AG04449 (cell line): ENCODE measurements around the gene FBXO3.
A peak's percentile ranks its signal among the peaks of the same experiment; 100 is the strongest.

ENCODE experiments used
- CTCF ChIA-PET: fragments of 350-600 bp; formaldehyde crosslinking; extraction: SDS; loops from one replicate; lab custom pipeline; 2021; ENCODE audit warnings: antibody characterized with exemption; lab: Yijun Ruan, JAX
- POLR2A ChIA-PET: fragments of 400-600, 350-600 bp; formaldehyde crosslinking; extraction: SDS; loops from one replicate; lab custom pipeline; 2020; ENCODE audit warnings: antibody characterized with exemption, inconsistent platforms; lab: Yijun Ruan, JAX
- DNase-seq: peaks from one replicate; pipeline ENCODE4 v3.0.0-alpha.2; 2010; ENCODE audit warnings: low read depth, low spot score
- H3K4me3 ChIP-seq: 2 replicates; pipeline ENCODE4 v1.5.1; 2011; ENCODE audit warnings: low read depth, mild to moderate bottlenecking, control low read depth, low read length
- CTCF ChIP-seq: IDR thresholded peaks from one replicate; pipeline ENCODE4 v1.5.1; 2011; ENCODE audit warnings: mild to moderate bottlenecking, moderate library complexity, low read length, control low read depth, inconsistent platforms; ENCODE audit not compliant: insufficient read depth; ENCODE audit errors: missing control alignments

Gene FBXO3

GRCh38 chr11:33742249-33742851, 32.0 kb downstream of the FBXO3 start:
- ChIA-PET POLR2A (interaction anchor here (0.6 to 1.6 kb wide), 4 partner anchors 33 to 52 kb away, joined by 3 to 4 read pairs (median 3); partner anchors contain the start of gene C11orf91), CTCF (interaction anchor here (0.6 to 6.0 kb wide), 48 partner anchors 8 to 577 kb away, joined by 3 to 110 read pairs (median 4); partner anchors contain the start of genes C11orf91 and FBXO3)
- DNase-seq: no peak
- TF ChIP-seq CTCF: peak; percentile 14
- no peak overlapping the region for H3K4me3 ChIP-seq

GRCh38 chr11:33741806-33742205, 32.5 kb downstream of the FBXO3 start:
- DNase-seq: no peak
- POLR2A ChIA-PET: interaction anchor here (1.3 to 1.6 kb wide), 2 partner anchors 33 to 52 kb away, joined by 3 read pairs; no protein-coding TSS in a partner anchor
- no peak for TF ChIP-seq CTCF
- no peak overlapping the region for H3K4me3 ChIP-seq
- CTCF ChIA-PET: interaction anchor here (0.6 to 6.0 kb wide), 36 partner anchors 8 to 576 kb away, joined by 3 to 110 read pairs (median 5); partner anchors contain the start of genes C11orf91 and FBXO3

- TF ChIP-seq CTCF: no peak
- H3K4me3 ChIP-seq: no peak overlapping the region
- CTCF ChIA-PET: interaction anchor here (0.8 to 2.6 kb wide), 7 partner anchors 14 to 194 kb away, joined by 3 to 15 read pairs (median 4); no protein-coding TSS in a partner anchor
- POLR2A ChIA-PET: interaction anchor here (0.6 to 2.5 kb wide), 4 partner anchors 21 to 123 kb away, joined by 3 to 13 read pairs (median 4); partner anchors contain the start of gene C11orf91
- DNase-seq: no peak
Measured at GRCh38 chr11:33737362-33737821, 36.9 kb downstream of the FBXO3 start.

GRCh38 chr11:33736148-33736812, 38.0 kb downstream of the FBXO3 start, which contains the start of gene CD59:
Gene CD59 (minus strand): TSS chr11:33736423. CDS start chr11:33722445, 13,978 bp downstream.
- ChIA-PET POLR2A (interaction anchor here (0.7 to 2.5 kb wide), 5 partner anchors 12 to 122 kb away, joined by 3 to 16 read pairs (median 6); partner anchors contain the start of gene C11orf91), CTCF (interaction anchor here (0.7 to 2.6 kb wide), 10 partner anchors 9 to 194 kb away, joined by 3 to 15 read pairs (median 4); no protein-coding TSS in a partner anchor)
- peak; percentile 41 for DNase-seq
- H3K4me3 ChIP-seq: peak within 1 kb of the TSS; percentile 79
- TF ChIP-seq CTCF: no peak

GRCh38 chr11:33735271-33736147, 38.8 kb downstream of the FBXO3 start:
- ChIA-PET CTCF (interaction anchor here (1.2 to 2.6 kb wide), 5 partner anchors 9 to 43 kb away, joined by 3 to 15 read pairs (median 4); no protein-coding TSS in a partner anchor), POLR2A (interaction anchor here (0.7 to 2.5 kb wide), 5 partner anchors 11 to 45 kb away, joined by 4 to 16 read pairs (median 6); partner anchors contain the start of genes C11orf91 and FBXO3)
- no peak for TF ChIP-seq CTCF
- DNase-seq: no peak
- peak overlapping the region; percentile 79 for H3K4me3 ChIP-seq
